Mesendoderm (in vitro differentiated cells): ENCODE results near the gene RAB36.

Experiments
- DNase-seq: peaks from one replicate; pipeline ENCODE4 v3.0.0; 2013
- H2AK5ac ChIP-seq: 2 replicates; pipeline ENCODE4 v1.6.1; 2013; ENCODE audit warnings: low read length, inconsistent platforms
- H2BK120ac ChIP-seq: 2 replicates; pipeline ENCODE4 v1.6.1; 2013; ENCODE audit warnings: low read depth, mild to moderate bottlenecking, low read length, moderate library complexity, mixed read lengths
- H2BK15ac ChIP-seq: replicated peaks from 2 replicates; pipeline ENCODE4 v1.6.1; 2013; ENCODE audit warnings: low read depth, mild to moderate bottlenecking, moderate library complexity
- H2BK5ac ChIP-seq: 2 replicates; pipeline ENCODE4 v1.6.1; 2013; ENCODE audit warnings: low read length, inconsistent platforms
- H3K18ac ChIP-seq: 2 replicates; pipeline ENCODE4 v1.6.1; 2013; ENCODE audit warnings: mild to moderate bottlenecking, low read length, mixed read lengths
- H3K23ac ChIP-seq: one replicate; pipeline ENCODE4 v1.6.1; 2013; ENCODE audit warnings: low read length
- H3K27ac ChIP-seq: 2 replicates; pipeline ENCODE4 v1.5.1; 2013; ENCODE audit warnings: low read depth, mild to moderate bottlenecking, inconsistent platforms, low read length, moderate library complexity
- H3K27me3 ChIP-seq: 2 replicates; pipeline ENCODE4 v1.6.1; 2013; ENCODE audit warnings: low read length, control low read depth, mild to moderate bottlenecking, inconsistent platforms; ENCODE audit not compliant: insufficient read depth, poor library complexity
- H3K36me3 ChIP-seq: 2 replicates; pipeline ENCODE4 v1.6.1; 2013; ENCODE audit warnings: low read length, inconsistent platforms; ENCODE audit not compliant: control insufficient read depth, insufficient read depth
- H3K4ac ChIP-seq: one replicate; pipeline ENCODE4 v1.6.1; 2013; ENCODE audit warnings: low read depth, mild to moderate bottlenecking, low read length, moderate library complexity
- H3K4me1 ChIP-seq: 2 replicates; pipeline ENCODE4 v1.6.1; 2013; ENCODE audit warnings: low read depth, low read length, inconsistent platforms; ENCODE audit not compliant: control insufficient read depth
- H3K4me2 ChIP-seq: 2 replicates; pipeline ENCODE4 v1.6.1; 2013; ENCODE audit warnings: low read length
- H3K4me3 ChIP-seq: 2 replicates; pipeline ENCODE4 v1.5.1; 2013; ENCODE audit warnings: mild to moderate bottlenecking, low read length
- H3K56ac ChIP-seq: one replicate; pipeline ENCODE4 v1.6.1; 2013; ENCODE audit warnings: low read length
- H3K79me1 ChIP-seq: 2 replicates; pipeline ENCODE4 v1.6.1; 2013; ENCODE audit warnings: low read length, inconsistent platforms
- H3K79me2 ChIP-seq: 2 replicates; pipeline ENCODE4 v1.6.1; 2013; ENCODE audit warnings: mild to moderate bottlenecking, low read length; ENCODE audit not compliant: control insufficient read depth, insufficient read depth
- H3K9ac ChIP-seq: 2 replicates; pipeline ENCODE4 v1.6.1; 2013; ENCODE audit warnings: low read length, inconsistent platforms
- H4K5ac ChIP-seq: one replicate; pipeline ENCODE4 v1.6.1; 2013; ENCODE audit warnings: low read length
- H4K8ac ChIP-seq: one replicate; pipeline ENCODE4 v1.6.1; 2013; ENCODE audit warnings: low read depth, mild to moderate bottlenecking, control low read depth, low read length, moderate library complexity
- WGBS: extraction: QIAGEN DNeasy Blood & Tissue Kit; methylation state at CpG from one replicate; pipeline ENCODE4 v1.1.7; 2013; ENCODE audit warnings: low lambda C conversion rate, missing lambda C conversion rate; ENCODE audit not compliant: insufficient coverage; ENCODE audit errors: extremely low coverage; 5-methylcytosine and 5-hydroxymethylcytosine counted together

The RAB36 gene

DNA sequence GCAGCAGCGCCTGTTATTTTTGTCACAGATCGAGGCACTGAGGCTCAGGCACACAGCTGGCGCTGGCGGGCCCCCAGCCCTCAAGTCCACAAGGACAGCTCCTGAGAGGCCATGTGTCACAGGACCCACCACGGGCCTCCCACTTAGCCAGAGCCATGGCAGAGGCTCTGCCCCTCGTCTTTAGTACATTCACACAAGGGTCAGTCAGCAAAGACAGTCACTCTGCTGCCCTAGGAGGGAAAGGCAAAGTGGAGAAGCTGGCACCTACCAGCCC is 45.8 kb upstream of the RAB36 start:
- H3K18ac ChIP-seq: no peak overlapping the region
- no peak overlapping the region for H4K5ac ChIP-seq
- H3K4me2 ChIP-seq: no peak overlapping the region
- WGBS: no CpG with 5 or more reads among the region's 6 CpGs
- H3K79me1 ChIP-seq: no peaks in the 10 kb centered on the region
- no peaks in the 10 kb centered on the region for H3K4me1 ChIP-seq
- H2BK15ac ChIP-seq: no peak overlapping the region
- H3K23ac ChIP-seq: no peak overlapping the region
- no peak overlapping the region for H3K4me3 ChIP-seq
- DNase-seq: no peak
- no peaks in the 10 kb centered on the region for H3K27me3 ChIP-seq
- no peak overlapping the region for H3K9ac ChIP-seq
- no peak overlapping the region for H2AK5ac ChIP-seq
- H3K4ac ChIP-seq: no peak overlapping the region
- no peaks in the 10 kb centered on the region for H3K36me3 ChIP-seq
- H3K79me2 ChIP-seq: no peaks in the 10 kb centered on the region
- H2BK5ac ChIP-seq: no peak overlapping the region
- H4K8ac ChIP-seq: no peak overlapping the region
- no peak overlapping the region for H3K56ac ChIP-seq
- no peak overlapping the region for H2BK120ac ChIP-seq
- H3K27ac ChIP-seq: no peak overlapping the region

DNA sequence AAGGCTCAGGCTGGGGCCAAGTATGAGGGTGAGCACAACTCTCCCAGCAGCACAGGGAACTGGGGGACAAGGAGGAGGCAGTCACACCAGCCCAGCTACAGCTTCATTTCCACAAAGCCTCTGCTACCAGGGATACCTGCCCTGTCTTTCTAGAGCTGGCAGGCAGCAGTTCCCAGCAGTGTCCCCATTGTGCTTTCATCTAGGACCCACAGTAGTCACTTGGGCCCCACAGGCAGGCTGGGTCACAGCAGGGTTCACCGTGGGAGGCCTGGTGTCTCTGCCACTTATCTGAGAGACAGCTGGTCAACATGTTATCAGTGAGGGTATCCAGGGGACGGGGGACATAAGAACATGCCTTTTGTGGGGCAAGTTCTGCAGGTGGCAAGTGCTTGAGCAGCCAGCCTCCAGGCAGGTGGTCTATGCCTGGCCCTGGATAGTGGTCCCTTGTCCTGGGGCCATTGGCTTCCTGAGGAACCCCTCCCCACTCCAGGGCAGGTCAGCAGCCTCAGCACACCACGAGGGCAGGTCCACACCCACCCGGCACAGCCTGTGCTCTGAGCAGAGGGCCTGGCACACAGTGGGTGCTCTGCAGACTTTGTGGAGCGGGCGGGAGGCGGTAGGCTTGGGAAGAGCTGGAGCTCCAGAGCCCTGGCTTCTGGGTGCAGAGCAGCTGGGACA is 45.0 kb upstream of the RAB36 start:
- no peak overlapping the region for H3K27ac ChIP-seq
- no peaks in the 10 kb centered on the region for H3K4me1 ChIP-seq
- H3K4me3 ChIP-seq: no peak overlapping the region
- no peak overlapping the region for H3K4me2 ChIP-seq
- H4K5ac ChIP-seq: no peak overlapping the region
- H3K27me3 ChIP-seq: no peaks in the 10 kb centered on the region
- no peak overlapping the region for H3K23ac ChIP-seq
- no peak overlapping the region for H3K18ac ChIP-seq
- no peak overlapping the region for H2AK5ac ChIP-seq
- H3K9ac ChIP-seq: no peak overlapping the region
- H3K79me2 ChIP-seq: no peaks in the 10 kb centered on the region
- no peak overlapping the region for H2BK120ac ChIP-seq
- no peak overlapping the region for H2BK15ac ChIP-seq
- H3K56ac ChIP-seq: no peak overlapping the region
- H3K79me1 ChIP-seq: no peaks in the 10 kb centered on the region
- H4K8ac ChIP-seq: no peak overlapping the region
- DNase-seq: no peak
- no peak overlapping the region for H3K4ac ChIP-seq
- no CpG with 5 or more reads among the region's 7 CpGs for WGBS
- no peak overlapping the region for H2BK5ac ChIP-seq
- no peaks in the 10 kb centered on the region for H3K36me3 ChIP-seq

DNA sequence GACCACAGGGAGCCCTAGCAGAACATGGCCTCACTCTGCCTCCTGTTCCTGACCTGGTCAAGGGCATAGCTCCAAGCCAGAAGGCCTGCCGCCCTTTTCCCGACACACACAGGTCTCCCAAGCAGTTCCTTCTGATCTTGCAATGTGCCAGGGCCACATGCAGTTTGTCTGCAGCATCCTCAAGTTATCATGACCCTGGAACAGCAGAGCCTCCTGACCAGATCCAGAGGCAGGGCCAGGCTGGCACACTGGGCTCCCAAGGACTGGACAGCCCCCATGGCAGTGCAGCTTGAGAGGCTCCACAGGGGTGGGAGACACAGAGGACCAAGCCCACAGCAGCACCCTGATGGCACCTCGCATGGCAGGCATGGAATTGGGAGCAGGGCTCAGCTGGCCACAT is 43.8 kb upstream of the RAB36 start:
- H3K27me3 ChIP-seq: no peaks in the 10 kb centered on the region
- no peak overlapping the region for H3K4me2 ChIP-seq
- H3K4me1 ChIP-seq: no peaks in the 10 kb centered on the region
- H3K23ac ChIP-seq: no peak overlapping the region
- H3K18ac ChIP-seq: no peak overlapping the region
- no peak overlapping the region for H3K9ac ChIP-seq
- no peak overlapping the region for H2BK120ac ChIP-seq
- H2AK5ac ChIP-seq: no peak overlapping the region
- H2BK5ac ChIP-seq: no peak overlapping the region
- no peak overlapping the region for H2BK15ac ChIP-seq
- no peaks in the 10 kb centered on the region for H3K79me1 ChIP-seq
- H3K27ac ChIP-seq: no peak overlapping the region
- H3K79me2 ChIP-seq: no peaks in the 10 kb centered on the region
- H4K5ac ChIP-seq: no peak overlapping the region
- no CpG with 5 or more reads among the region's 3 CpGs for WGBS
- DNase-seq: no peak
- H3K56ac ChIP-seq: no peak overlapping the region
- no peak overlapping the region for H3K4me3 ChIP-seq
- H3K36me3 ChIP-seq: no peaks in the 10 kb centered on the region
- no peak overlapping the region for H3K4ac ChIP-seq
- H4K8ac ChIP-seq: no peak overlapping the region

DNA sequence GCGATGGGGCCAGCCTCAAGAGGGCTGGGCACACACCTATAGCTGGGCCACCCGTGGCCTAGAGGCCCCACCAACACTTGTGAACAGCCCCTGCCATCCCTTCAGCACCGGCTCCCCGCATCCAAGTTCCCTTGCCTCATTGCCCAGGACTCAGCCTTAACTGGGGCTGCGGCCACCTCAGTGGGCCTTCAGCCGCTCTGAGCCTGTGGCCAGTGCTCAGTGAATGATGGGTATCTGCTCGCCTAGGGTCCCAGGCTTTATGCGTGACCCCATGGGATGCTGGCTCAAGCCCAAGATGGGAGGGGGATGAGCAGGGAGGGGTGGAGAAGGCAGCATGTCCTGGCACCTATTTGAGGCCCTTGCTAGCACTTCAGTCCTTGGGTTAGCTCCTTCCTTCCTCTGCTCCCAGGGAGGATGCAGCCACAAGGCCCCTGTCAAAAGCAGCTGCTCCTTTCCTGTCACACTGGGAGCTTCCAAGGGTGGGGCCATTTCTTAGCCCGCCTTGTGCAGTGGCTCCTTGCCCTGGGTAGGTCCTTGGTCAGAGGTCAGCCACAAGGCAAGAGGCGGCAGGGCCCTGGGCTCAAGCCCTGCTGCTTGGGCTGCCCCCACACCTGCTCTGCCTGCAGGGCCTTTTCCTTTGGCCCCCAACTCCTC is 43.1 kb upstream of the RAB36 start:
- Histone ChIP-seq H3K4me3 (no peak overlapping the region), H3K4me1 (no peaks in the 10 kb centered on the region), H3K18ac (no peak overlapping the region), H3K79me1 (no peaks in the 10 kb centered on the region), H3K23ac (no peak overlapping the region), H3K36me3 (no peaks in the 10 kb centered on the region), H4K5ac (no peak overlapping the region), H2BK120ac (no peak overlapping the region), H2AK5ac (no peak overlapping the region), H3K56ac (no peak overlapping the region), H3K4ac (no peak overlapping the region), H3K27ac (no peak overlapping the region), H3K4me2 (no peak overlapping the region), H3K27me3 (no peaks in the 10 kb centered on the region), H4K8ac (no peak overlapping the region), H2BK5ac (no peak overlapping the region), H3K79me2 (no peaks in the 10 kb centered on the region), H2BK15ac (no peak overlapping the region), H3K9ac (no peak overlapping the region)
- no CpG with 5 or more reads among the region's 10 CpGs for WGBS
- no peak for DNase-seq

DNA sequence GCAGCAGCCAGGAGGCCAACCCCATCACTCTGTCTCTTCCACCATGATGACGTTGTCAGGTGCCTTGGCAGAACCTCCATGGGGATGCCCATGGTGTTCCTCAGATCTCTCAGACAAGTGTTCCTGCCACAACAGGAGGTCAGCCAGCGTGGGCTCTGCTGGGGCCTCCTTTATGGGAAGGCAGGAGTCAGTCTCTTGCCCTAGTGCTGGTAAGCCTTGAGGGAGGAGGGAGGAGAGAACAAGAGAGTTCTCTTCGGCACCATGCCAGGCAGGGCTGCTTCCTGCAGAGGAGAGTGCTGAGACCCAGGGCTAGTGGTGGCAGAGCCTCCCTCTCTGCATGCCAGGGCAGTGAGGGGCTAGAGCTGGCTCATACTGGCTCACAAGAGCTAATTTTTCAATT is 42.5 kb upstream of the RAB36 start:
- H3K23ac ChIP-seq: no peak overlapping the region
- no peaks in the 10 kb centered on the region for H3K27me3 ChIP-seq
- no peak overlapping the region for H3K56ac ChIP-seq
- H3K4ac ChIP-seq: no peak overlapping the region
- H3K4me3 ChIP-seq: no peak overlapping the region
- H2BK5ac ChIP-seq: no peak overlapping the region
- no peaks in the 10 kb centered on the region for H3K36me3 ChIP-seq
- H2BK120ac ChIP-seq: no peak overlapping the region
- H3K18ac ChIP-seq: no peak overlapping the region
- no peak overlapping the region for H4K5ac ChIP-seq
- no peak overlapping the region for H3K27ac ChIP-seq
- no CpG with 5 or more reads among the region's 3 CpGs for WGBS
- no peak overlapping the region for H2BK15ac ChIP-seq
- H3K79me1 ChIP-seq: no peaks in the 10 kb centered on the region
- no peaks in the 10 kb centered on the region for H3K4me1 ChIP-seq
- no peak overlapping the region for H2AK5ac ChIP-seq
- H3K4me2 ChIP-seq: no peak overlapping the region
- no peak for DNase-seq
- H4K8ac ChIP-seq: no peak overlapping the region
- no peak overlapping the region for H3K9ac ChIP-seq
- H3K79me2 ChIP-seq: no peaks in the 10 kb centered on the region
